NCI-H526 treated with DMSO at 0.1 percent for 48 hours (cell line): Measurements from ENCODE around the gene DEPDC5.
A peak's percentile ranks its signal among the peaks of the same experiment; 100 is the strongest.

Experiments used
- DNase-seq: peaks from one replicate; lab custom pipeline; 2025; lab: John Stamatoyannopoulos, UW

DEPDC5 gene

DNA sequence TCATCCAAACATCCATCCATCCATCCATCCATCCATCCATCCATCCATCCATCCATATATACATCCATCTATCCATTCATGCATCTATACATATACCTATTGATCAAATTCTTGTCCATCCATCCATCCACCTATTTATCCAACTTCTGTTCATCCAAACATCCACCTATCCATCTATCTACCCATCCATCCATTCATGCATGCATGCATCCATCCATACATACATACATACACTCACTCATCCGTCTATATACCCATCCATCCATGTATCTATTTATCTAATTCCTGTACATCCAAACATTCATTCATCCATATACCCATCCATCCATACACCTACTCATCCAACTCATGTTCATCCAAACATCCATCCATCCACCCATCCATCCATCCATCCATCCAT, 171.2 kb downstream of the DEPDC5 start:
- no peak for DNase-seq

- no peak for DNase-seq
Observed at GRCh38 chr22:31926024-31926423, 172.2 kb downstream of the DEPDC5 start.

GRCh38 chr22:31926969-31927368, 173.2 kb downstream of the DEPDC5 start:
- no peak for DNase-seq

DNA sequence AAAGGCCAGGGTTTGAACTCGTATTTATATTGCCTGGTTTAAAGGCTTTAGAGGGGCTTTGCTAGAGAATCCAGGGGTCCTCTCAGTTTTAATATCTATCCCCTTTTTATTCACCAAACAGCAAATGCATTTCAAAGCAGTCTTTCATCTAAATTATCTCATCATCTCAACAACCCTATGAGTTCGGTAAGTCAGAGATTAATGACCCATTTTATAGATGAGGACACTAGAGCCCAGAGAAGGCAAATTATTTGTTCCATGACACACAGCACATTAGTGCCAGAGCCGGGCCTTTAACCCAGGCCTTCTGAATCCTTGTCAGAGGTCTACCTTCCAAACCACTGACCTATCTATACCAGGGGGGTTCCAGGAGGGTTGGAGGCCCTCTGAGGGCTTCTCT, 173.7 kb downstream of the DEPDC5 start:
- DNase-seq = no peak

DNA sequence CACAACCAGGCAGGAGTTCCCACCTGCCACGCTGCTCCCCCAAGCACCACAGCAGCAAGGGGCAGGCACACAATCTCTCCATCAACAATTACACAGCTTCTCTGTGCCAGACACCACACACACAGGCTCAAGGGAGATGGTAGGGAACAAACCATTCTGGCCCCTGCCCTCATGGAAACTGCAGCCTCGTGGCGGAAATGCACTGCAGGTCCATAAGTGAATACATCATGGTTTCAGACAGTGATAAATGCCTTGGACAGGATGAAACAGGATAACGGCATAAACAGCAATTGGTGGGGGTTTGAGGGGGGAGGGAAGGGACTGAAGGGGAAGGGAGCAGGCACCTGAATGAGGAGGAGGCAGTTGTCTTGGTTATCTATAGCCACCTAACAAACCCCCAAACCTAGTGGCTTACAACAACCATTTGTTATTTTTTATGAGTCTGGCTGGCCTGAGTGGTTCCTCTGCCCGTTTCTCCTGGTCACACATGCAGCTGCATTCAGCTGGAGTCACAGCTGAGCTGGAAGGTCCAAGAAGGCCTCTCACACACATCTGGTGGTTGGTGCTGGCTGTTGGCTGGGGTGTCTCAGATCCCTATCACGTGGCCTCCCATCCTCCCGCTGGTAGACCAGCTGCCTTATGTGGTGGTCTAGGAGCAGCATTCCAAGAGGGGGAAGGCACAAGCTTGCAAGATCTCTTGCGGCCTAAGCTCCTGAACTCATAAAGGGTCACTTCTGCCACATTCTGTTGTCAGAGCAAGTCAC, 175.5 kb downstream of the DEPDC5 start:
- no peak for DNase-seq

- DNase-seq = no peak
Observed at GRCh38 chr22:31932863-31933262, 179.0 kb downstream of the DEPDC5 start.

- no peak for DNase-seq
Observed at GRCh38 chr22:31933406-31933805, 179.6 kb downstream of the DEPDC5 start.

- DNase-seq = no peak
Observed at GRCh38 chr22:31933816-31934482, 180.1 kb downstream of the DEPDC5 start.

DNA sequence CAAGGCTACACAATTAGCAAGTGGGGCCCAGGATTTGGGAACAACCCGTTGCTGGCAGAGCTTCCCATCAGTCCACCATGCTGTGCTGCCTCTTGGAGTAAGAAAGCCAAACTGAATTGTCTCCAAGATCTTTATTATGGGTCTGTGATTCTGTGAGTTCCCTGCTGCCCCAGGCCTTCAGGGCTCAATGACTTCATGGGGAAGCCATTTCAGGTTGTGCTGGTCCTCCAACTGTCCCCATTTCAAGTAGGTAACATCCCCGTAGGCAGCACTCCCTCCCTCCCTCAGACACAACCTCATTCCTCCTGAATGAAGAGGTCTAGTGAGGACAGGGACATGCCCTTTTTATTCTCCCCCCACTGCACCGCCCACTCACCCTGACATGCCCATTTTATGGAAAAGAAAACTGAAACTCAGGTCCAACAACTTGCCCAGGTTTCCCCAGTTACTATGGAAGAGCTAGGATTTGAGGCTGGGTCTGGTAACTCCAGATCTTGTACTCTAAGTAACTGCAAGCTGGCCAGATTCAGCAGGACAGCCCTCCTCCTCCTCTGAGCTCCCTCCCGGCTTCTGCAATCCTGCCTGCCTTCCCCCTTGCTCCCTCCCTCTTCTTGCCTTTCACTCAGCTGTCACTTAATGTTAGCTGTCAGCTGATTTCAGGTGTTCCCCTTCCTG, 182.3 kb downstream of the DEPDC5 start:
- no peak for DNase-seq

- DNase-seq = no peak
Observed at GRCh38 chr22:31937341-31937740, 183.5 kb downstream of the DEPDC5 start.

DNA sequence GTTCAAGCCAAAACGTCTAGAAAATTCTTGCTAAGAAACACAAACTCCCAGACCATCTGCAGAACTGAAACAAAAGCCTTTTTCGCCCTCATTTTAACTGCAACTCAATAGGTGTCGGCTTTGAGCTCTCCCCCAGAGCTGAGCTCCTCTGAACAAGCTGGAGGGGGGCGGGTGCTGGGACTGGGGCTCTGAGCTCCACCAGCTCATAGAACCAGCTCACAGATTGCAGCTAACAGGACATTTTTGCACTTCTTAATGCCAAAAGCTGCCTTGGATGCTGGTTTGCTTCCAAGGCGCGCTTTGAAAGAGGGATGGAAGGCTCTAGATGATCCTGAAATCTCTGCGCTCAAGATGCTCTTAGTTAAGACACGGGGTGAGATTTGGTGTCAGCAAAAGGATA, 184.5 kb downstream of the DEPDC5 start:
- DNase-seq = no peak

- DNase-seq = no peak
Observed at GRCh38 chr22:31940506-31940905, 186.7 kb downstream of the DEPDC5 start.

GRCh38 chr22:31942091-31942490, 188.3 kb downstream of the DEPDC5 start:
- no peak for DNase-seq

GRCh38 chr22:31943206-31943977, 189.6 kb downstream of the DEPDC5 start:
- DNase-seq = no peak

GRCh38 chr22:31943978-31944699, 190.3 kb downstream of the DEPDC5 start, which contains the start of gene YWHAH:
TSS of gene YWHAH (plus strand) at chr22:31944535. CDS start at chr22:31944734, 199 bp downstream.
- peak; percentile 70 for DNase-seq

- DNase-seq = no peak
Observed at GRCh38 chr22:31944700-31945442, 191.1 kb downstream of the DEPDC5 start.

- DNase-seq = peak; percentile 2
Observed at GRCh38 chr22:31945443-31945855, 191.6 kb downstream of the DEPDC5 start.

- peak; percentile 10 for DNase-seq
Observed at GRCh38 chr22:31945971-31946680, 192.3 kb downstream of the DEPDC5 start.

GRCh38 chr22:31947296-31947695, 193.5 kb downstream of the DEPDC5 start:
- peak; percentile 6 for DNase-seq

- DNase-seq = no peak
Observed at GRCh38 chr22:31948002-31948401, 194.2 kb downstream of the DEPDC5 start.
